ENCODE results near the gene RNF113A. TPM values are rescaled to one million over a fixed set of nuclear protein-coding genes. Genes with fewer than 3 reads are reported as not detected.
A peak's percentile ranks its signal among the peaks of the same experiment; 100 is the strongest.

The RNF113A gene
- 10 to 100 TPM in 2 of 4 donors, 1 to 10 TPM in 2; 7.7 to 14.3 (median 10.9) TPM for total RNA-seq

DNA sequence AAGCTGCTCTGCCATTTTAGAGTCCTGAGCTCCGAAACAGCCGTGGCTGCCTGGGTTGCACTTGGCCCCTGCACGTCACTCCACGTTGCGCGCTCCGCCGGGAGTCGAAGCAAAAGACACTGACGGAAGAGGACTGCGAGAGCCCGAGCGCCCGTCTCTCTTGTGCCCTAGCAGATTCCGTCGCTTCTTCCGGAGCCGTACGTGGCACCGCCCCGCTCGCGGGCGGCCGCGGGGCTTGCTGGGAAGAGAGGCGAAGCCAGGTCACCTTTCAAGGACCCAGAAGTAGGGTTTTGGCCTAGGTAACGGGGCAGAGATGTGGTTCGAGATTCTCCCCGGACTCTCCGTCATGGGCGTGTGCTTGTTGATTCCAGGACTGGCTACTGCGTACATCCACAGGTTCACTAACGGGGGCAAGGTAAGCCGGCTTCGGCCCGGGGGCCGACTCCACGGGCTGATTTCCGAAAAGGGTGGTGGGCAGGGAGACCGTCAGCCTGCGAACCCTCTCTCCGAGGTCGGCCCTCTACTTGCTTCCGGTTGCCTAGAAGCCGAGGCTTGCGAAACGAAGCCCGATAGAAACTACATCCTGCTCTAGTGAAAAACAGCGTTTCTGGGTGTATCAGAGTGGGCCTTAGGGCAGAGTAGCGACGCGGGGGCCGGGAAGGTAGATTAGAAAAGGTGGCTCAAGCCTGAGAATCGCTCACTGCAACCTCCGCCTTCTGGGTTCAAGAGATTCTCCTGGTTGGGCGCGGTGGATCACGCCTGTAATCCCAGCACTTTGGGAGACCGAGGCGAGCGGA lies at the start of gene RNF113A, which contains the start of gene NDUFA1:
Gene RNF113A, minus strand, starts transcription at position 135 of the 797 bp plus-strand sequence. Its CDS starts 120 bp downstream, at position 15.
Gene NDUFA1, plus strand, starts transcription at position 234 of the 797 bp plus-strand sequence. Its CDS starts 80 bp downstream, at position 314.
- H3K9me3 ChIP-seq: no peaks in the 10 kb centered on the region
- H3K36me3 ChIP-seq: peaks cover 0 to 11% (median 0%) of the 10 kb centered on the region in 3 donors
- H3K27me3 ChIP-seq: no peaks in the 10 kb centered on the region
- DNase-seq (ENCODE audit: low spot score in 2 of 2): peak; percentile 60 to 64
- TF ChIP-seq POLR2A (IDR thresholded peaks at IDR 0.05) (peak in 1 of 2 donors; percentile 56), EP300 (IDR thresholded peaks at IDR 0.05) (peak in 1 of 2 donors; percentile 83)
- TF ChIP-seq, protein P1, sequence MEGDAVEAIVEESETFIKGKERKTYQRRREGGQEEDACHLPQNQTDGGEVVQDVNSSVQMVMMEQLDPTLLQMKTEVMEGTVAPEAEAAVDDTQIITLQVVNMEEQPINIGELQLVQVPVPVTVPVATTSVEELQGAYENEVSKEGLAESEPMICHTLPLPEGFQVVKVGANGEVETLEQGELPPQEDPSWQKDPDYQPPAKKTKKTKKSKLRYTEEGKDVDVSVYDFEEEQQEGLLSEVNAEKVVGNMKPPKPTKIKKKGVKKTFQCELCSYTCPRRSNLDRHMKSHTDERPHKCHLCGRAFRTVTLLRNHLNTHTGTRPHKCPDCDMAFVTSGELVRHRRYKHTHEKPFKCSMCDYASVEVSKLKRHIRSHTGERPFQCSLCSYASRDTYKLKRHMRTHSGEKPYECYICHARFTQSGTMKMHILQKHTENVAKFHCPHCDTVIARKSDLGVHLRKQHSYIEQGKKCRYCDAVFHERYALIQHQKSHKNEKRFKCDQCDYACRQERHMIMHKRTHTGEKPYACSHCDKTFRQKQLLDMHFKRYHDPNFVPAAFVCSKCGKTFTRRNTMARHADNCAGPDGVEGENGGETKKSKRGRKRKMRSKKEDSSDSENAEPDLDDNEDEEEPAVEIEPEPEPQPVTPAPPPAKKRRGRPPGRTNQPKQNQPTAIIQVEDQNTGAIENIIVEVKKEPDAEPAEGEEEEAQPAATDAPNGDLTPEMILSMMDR (IDR thresholded peaks at IDR 0.05): no peak
- H3K4me1 ChIP-seq: peaks cover 0 to 23% (median 0%) of the 10 kb centered on the region in 4 donors
- H3K27ac ChIP-seq: peak within 1 kb of the TSS; percentile 44 to 96 (median 94)
- peak within 1 kb of the TSS; percentile 42 to 67 (median 64) for H3K4me3 ChIP-seq
- 1 to 51% methylated on average over 27 to 57 of the region's 62 CpGs for WGBS, 2 donors

DNA sequence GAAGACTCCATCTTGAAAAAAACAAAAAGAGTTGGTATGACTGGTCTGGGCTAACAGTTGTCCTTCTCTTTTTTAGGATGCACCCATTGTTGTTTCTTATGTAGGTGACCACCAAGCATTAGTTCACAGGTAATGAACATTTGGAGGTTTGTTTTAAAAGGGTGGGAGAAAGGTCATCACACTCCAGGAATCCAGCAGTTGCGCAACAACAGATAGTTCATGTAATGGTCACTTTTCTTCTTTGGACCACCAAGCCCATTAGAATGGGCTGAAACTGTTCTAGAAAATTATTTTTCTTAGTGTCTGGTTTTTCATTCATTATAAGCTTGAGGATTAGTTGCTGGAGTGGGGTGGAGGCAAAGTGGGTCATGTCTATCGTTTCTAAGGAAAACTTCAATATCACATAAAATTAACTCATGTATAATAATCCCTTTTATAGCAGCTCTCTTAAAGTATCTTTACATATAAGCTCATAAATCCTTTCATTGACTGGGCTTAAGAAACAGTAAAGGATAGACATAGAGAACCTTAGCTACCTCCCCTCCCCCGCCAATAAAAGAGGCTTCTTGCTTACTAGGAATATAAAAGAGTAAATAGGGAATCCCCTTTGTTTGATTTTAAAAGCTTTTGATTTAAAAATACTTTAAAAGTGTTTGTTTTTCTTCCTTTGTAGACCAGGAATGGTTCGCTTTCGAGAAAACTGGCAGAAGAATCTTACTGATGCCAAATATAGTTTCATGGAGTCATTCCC lies 48.5 kb upstream of the RNF113A start:
- Histone ChIP-seq H3K4me1 (no peaks in the 10 kb centered on the region), H3K36me3 (peaks cover 0 to 23% (median 0%) of the 10 kb centered on the region in 3 donors), H3K9me3 (no peaks in the 10 kb centered on the region), H3K27me3 (no peaks in the 10 kb centered on the region), H3K27ac (no peak overlapping the region), H3K4me3 (no peak overlapping the region)
- no peak for TF ChIP-seq EP300 (IDR thresholded peaks at IDR 0.05)
- TF ChIP-seq, protein P1 (IDR thresholded peaks at IDR 0.05): no peak
- no peak for TF ChIP-seq POLR2A (IDR thresholded peaks at IDR 0.05)
- no peak for DNase-seq (ENCODE audit: low spot score in 2 of 2)
- WGBS, 2 donors: 83 to 87% methylated on average over 5 of the region's 5 CpGs

DNA sequence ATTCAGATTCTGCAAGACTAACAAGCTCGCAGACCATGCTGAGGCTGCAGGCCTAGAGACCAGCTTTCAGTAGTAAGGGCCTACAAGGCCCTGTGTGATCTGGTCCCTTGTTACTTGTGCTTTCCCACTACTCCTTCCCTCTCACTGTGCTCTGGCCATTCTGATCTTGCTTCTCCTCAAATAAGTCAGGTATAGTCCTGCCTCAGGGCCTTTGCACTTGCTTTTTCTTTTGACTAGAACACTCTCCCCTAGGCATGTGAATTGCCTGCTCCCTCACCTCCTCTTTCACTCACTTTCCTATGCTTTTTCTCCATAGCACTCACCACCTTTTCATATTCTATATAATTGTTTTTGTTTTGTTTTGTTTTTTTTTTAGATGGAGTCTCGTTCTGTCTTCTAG lies 46.3 kb upstream of the RNF113A start:
- Histone ChIP-seq H3K4me1 (no peaks in the 10 kb centered on the region), H3K27ac (no peak overlapping the region), H3K27me3 (no peaks in the 10 kb centered on the region), H3K36me3 (peaks cover 0 to 6% (median 0%) of the 10 kb centered on the region in 3 donors), H3K4me3 (no peak overlapping the region), H3K9me3 (no peaks in the 10 kb centered on the region)
- 84 to 89% methylated on average over 2 of the region's 2 CpGs for WGBS, 2 donors
- TF ChIP-seq, protein P1 (IDR thresholded peaks at IDR 0.05): no peak
- no peak for TF ChIP-seq POLR2A (IDR thresholded peaks at IDR 0.05)
- TF ChIP-seq EP300 (IDR thresholded peaks at IDR 0.05): no peak
- DNase-seq (ENCODE audit: low spot score in 2 of 2): no peak

DNA sequence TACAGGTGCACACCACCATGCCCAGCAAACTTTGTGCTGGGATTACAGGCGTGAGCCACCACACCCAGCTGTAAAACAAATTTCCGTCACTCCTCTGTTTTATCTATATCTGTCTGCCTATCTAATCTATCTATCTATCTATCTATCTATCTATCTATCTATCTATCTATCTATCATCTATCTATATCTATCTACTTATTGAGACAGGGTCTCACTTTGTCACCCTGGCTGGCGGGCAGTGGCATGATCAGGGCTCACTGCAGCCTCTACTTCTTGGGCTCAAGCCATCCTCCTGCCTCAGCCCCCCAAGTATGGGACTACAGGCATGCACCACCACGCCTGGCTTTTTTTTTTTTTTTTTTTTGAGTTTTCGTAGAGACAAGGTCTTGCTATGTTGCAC lies 44.8 kb upstream of the RNF113A start:
- 82% methylated on average over 5 of the region's 5 CpGs for WGBS, 2 donors
- no peaks in the 10 kb centered on the region for H3K9me3 ChIP-seq
- no peaks in the 10 kb centered on the region for H3K27me3 ChIP-seq
- TF ChIP-seq EP300 (IDR thresholded peaks at IDR 0.05) (no peak), POLR2A (IDR thresholded peaks at IDR 0.05) (no peak)
- TF ChIP-seq, protein P1 (IDR thresholded peaks at IDR 0.05): no peak
- DNase-seq (ENCODE audit: low spot score in 2 of 2): no peak
- no peak overlapping the region for H3K27ac ChIP-seq
- H3K4me3 ChIP-seq: no peak overlapping the region
- no peaks in the 10 kb centered on the region for H3K4me1 ChIP-seq
- H3K36me3 ChIP-seq: no peaks in the 10 kb centered on the region
